Ishikawa (cell line): ENCODE data around the gene ZBTB44.

Experiments used
- CEBPB ChIP-seq: IDR thresholded peaks from 2 replicates; pipeline ENCODE4 v1.6.1; 2012
- EP300 ChIP-seq: IDR thresholded peaks from 2 replicates; pipeline ENCODE4 v1.6.1; 2012; ENCODE audit warnings: borderline replicate concordance
- FOXM1 ChIP-seq: IDR thresholded peaks from 2 replicates; pipeline ENCODE4 v1.6.1; 2012; ENCODE audit warnings: low read depth, borderline replicate concordance
- TAF1 ChIP-seq: IDR thresholded peaks from 2 replicates; pipeline ENCODE4 v1.6.1; 2012; ENCODE audit warnings: low read depth, mild to moderate bottlenecking

DNA sequence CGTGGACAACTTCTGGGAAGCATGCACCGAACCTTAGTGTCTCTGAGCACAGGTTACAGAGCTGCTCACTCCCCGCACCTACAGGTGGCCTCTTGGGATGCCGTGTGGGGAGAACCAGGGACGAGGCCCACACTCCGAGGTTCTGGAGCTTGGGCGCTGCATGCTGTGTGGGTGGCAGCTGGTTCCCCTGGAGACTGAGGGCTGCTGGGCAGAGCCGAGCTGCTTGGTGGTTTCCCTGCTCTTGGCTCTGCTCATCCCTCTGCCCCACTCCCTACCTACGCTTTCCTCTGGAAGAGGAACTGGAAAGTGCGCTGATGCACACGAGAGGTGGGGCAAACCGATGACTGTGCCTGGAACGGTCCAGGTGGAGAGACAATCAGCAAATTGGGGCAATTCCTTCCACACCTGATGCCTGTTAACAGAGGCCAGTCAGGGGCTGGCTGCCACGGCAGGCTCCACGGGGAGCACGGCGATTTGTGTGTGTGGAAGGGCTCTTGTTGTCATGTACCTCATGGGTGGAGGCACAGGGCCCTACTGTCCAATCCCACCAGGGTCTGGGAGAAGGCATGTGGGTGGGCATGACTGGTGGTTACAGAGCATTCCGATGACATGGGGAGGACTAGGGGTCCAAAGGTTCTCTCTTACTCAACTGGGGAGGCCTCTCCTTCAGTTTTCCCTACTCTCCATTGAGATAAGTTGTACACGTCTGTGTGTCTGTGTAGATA, 94.2 kb downstream of the ZBTB44 start:
- TF ChIP-seq CEBPB (no peak), FOXM1 (no peak), EP300 (no peak), TAF1 (no peak)
